BLaER1 treated with 17β-estradiol and CSF1 and Interleukin-3, amounts not matched to agents 10 nM and 100 nM (cell line): ENCODE measurements around the gene CALCOCO1.
"Not testable (repeated sequence)": the region's sequence is repeated elsewhere in the genome, so short reads cannot be mapped to it uniquely, and the experiment has no call there.

Experiments
- H3K27ac ChIP-seq, 11 experiments: shearing (Covaris generic); formaldehyde crosslinking; 2 replicates each; pipeline ENCODE4 v1.8.1; 2022
- H3K27me3 ChIP-seq, 11 experiments: shearing (Covaris generic); formaldehyde crosslinking; 2 replicates each; pipeline ENCODE4 v1.8.1; 2022
- H3K36me3 ChIP-seq, 11 experiments: shearing (Covaris generic); formaldehyde crosslinking; 2 replicates each; pipeline ENCODE4 v1.8.1; 2022
- H3K4me1 ChIP-seq, 10 experiments: shearing (Covaris generic); formaldehyde crosslinking; 2 replicates each; pipeline ENCODE4 v1.8.1; 2022
- H3K4me2 ChIP-seq, 11 experiments: shearing (Covaris generic); formaldehyde crosslinking; 2 replicates each; pipeline ENCODE4 v1.8.1; 2022
- H3K4me3 ChIP-seq, 10 experiments: shearing (Covaris generic); formaldehyde crosslinking; 2 replicates each; pipeline ENCODE4 v1.8.1; 2022
- H3K9ac ChIP-seq, 11 experiments: shearing (Covaris generic); formaldehyde crosslinking; 2 replicates each; pipeline ENCODE4 v1.8.1; 2022
- H3K9me3 ChIP-seq, 11 experiments: shearing (Covaris generic); formaldehyde crosslinking; replicated peaks in 1 of 11; 2 replicates each; pipeline ENCODE4 v1.8.1; 2022
- H4K20me1 ChIP-seq, 11 experiments: shearing (Covaris generic); formaldehyde crosslinking; 2 replicates each; pipeline ENCODE4 v1.8.1; 2022
- Cebpa-rat ChIP-seq, 11 experiments: shearing (Covaris generic); IDR thresholded peaks; 2 replicates each; pipeline ENCODE4 v1.8.1; 2022

CALCOCO1 gene

DNA sequence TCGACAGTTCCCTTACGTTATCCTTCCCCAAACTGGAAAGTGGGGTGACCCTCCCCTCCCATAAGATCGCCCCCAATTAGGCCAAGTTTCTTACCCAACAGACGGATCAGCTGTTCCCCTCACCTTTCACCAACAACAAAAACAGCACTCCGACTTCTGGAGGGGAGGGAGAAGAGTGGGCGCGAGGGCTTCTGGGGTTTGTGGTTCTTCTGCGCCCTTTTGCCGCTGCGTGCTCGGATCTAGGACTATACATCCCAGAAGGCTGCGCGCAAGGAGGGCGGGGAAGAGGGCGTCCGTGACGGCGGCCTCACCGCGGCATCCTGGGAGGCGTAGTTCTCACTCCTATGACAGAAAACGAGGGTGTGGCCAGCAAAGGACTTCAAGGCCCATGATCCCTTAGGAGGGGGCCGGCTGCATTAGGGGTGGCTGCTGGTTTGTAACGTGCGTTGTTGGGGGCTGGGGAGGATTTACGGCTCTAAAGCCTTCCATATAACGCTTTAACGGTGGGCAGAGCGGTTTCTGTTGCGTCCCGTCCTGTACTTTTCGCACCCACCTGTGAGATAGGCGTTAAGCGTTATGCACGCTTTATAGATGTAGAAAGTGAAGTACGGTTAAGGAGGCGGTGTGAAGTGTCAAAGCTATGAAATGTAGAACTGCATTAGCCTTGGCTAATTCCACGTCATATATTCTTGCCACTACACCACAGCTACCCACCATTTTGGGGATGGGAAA, at the start of gene CALCOCO1:
CALCOCO1 (minus strand) TSS at position 143 of the 732 bp plus-strand sequence. CDS start 2,210 bp downstream, outside the sequence.
- peaks cover 14 to 24% (median 19%) of the 10 kb centered on the region in 10 experiments for H3K4me1 ChIP-seq
- H3K9me3 ChIP-seq, result no peaks in the 10 kb centered on the region
- TF ChIP-seq Cebpa-rat (IDR thresholded peaks at IDR 0.05), result no peak
- peaks cover 13 to 30% (median 24%) of the 10 kb centered on the region in 11 experiments; a peak in 18 of 22 replicates for H3K36me3 ChIP-seq
- H4K20me1 ChIP-seq, result peaks cover 0 to 19% (median 0%) of the 10 kb centered on the region in 11 experiments; a peak in 2 of 22 replicates
- H3K4me2 ChIP-seq, result peak within 1 kb of the TSS; percentile 84 to 99 (median 95)
- H3K27ac ChIP-seq, result peak within 1 kb of the TSS in 9 of 11 experiments; percentile 52 to 81 (median 61); a peak in 17 of 22 replicates
- H3K9ac ChIP-seq, result peak within 1 kb of the TSS; percentile 67 to 88 (median 79)
- H3K4me3 ChIP-seq, result peak within 1 kb of the TSS; percentile 76 to 96 (median 80)
- no peaks in the 10 kb centered on the region for H3K27me3 ChIP-seq

DNA sequence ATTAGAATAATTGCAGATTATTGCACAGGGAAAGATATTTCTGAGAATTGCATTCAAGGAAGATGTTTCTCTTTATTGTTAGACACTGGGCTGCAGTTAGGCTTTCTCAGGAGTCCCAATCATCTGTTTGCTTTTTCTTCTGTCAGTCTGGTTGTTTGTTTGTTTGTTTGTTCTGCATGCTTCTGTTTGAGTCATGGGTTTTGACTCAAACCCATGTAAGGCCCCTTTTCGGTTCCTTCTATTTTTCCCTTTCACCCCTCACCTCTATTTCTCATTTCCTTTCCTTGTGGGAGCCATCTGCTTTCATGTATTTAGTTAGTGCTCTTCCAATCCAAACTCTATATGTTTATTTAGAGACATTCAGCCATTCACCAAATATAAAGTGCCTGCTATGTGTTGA, 49.6 kb upstream of the CALCOCO1 start:
- Histone ChIP-seq H4K20me1 (no peaks in the 10 kb centered on the region), H3K9ac (no peak overlapping the region), H3K4me3 (no peak overlapping the region), H3K36me3 (no peaks in the 10 kb centered on the region), H3K27me3 (peaks cover 0 to 4% (median 0%) of the 10 kb centered on the region in 11 experiments; a peak in 3 of 22 replicates), H3K4me1 (no peaks in the 10 kb centered on the region), H3K9me3 (no peaks in the 10 kb centered on the region), H3K27ac (no peak overlapping the region), H3K4me2 (no peak overlapping the region)
- no peak for TF ChIP-seq Cebpa-rat (IDR thresholded peaks at IDR 0.05)

DNA sequence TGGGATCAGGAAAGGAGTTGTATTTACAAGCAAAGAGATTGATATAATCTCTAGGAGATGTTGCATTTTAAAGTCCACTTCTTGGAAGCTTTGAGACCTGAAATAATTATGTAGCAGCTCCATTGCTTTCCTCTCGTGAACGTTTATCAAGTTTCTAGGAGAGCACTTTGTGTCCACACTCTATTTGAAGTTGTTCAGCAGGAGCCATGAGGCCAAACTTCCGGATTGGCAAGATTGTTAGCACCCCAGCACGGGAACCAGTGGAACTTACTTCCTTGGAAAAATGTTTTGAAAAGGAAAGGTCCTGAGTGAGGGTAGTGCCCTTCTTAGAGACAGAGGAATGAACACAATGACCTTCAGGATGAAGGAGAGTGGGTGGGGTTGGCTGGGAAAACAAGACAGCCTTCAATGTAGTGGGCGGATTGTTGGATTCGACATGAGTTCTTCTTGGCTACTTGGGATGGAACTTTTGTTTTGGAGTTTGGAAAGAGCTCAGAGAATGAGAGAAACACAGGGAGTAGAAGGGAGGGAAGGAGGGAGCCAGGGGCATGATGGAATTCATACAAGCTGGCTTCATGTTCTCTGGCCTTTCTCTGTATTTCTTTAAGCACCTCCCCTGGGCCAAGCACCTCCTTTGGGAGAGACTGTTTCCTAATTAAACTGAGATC, 48.4 kb upstream of the CALCOCO1 start:
- no peak for TF ChIP-seq Cebpa-rat (IDR thresholded peaks at IDR 0.05)
- Histone ChIP-seq H3K9me3 (no peaks in the 10 kb centered on the region), H3K27ac (no peak overlapping the region), H3K9ac (no peak overlapping the region), H3K36me3 (no peaks in the 10 kb centered on the region), H3K4me2 (no peak overlapping the region), H3K27me3 (peaks cover 0 to 3% (median 0%) of the 10 kb centered on the region in 11 experiments; a peak in 3 of 22 replicates), H4K20me1 (no peaks in the 10 kb centered on the region), H3K4me3 (no peak overlapping the region), H3K4me1 (no peaks in the 10 kb centered on the region)

DNA sequence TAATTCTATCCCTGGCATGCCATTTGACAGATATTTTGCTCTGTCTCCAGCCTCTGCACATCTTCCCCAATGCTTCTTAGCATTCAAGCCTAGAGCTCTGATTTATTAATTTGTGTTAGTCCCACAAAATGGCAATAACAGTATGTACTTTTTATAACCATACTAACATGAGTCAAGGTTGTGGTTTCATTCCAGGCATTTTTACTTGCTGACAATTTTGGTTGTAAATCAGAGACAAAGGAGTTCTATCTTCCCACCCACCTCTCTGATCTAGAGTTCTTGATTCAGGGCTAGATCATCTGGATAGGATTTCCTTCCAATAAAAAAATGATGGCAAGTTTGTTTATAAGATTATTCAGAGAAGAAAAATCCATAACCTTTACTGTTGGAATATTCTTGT, 43.0 kb upstream of the CALCOCO1 start:
- no peaks in the 10 kb centered on the region for H3K9me3 ChIP-seq
- H3K4me2 ChIP-seq, result no peak overlapping the region
- H3K36me3 ChIP-seq, result no peaks in the 10 kb centered on the region
- no peak for TF ChIP-seq Cebpa-rat (IDR thresholded peaks at IDR 0.05)
- no peaks in the 10 kb centered on the region; a peak in 1 of 22 replicates for H4K20me1 ChIP-seq
- H3K4me1 ChIP-seq, result no peaks in the 10 kb centered on the region
- H3K9ac ChIP-seq, result no peak overlapping the region
- no peaks in the 10 kb centered on the region; a peak in 2 of 22 replicates for H3K27me3 ChIP-seq
- no peak overlapping the region for H3K27ac ChIP-seq
- H3K4me3 ChIP-seq, result no peak overlapping the region

- Histone ChIP-seq H3K27me3 (peaks cover 0 to 3% (median 0%) of the 10 kb centered on the region in 11 experiments; a peak in 6 of 22 replicates), H3K4me2 (no peak overlapping the region), H3K4me1 (no peaks in the 10 kb centered on the region), H3K9ac (no peak overlapping the region), H4K20me1 (no peaks in the 10 kb centered on the region; a peak in 1 of 22 replicates), H3K4me3 (no peak overlapping the region), H3K36me3 (no peaks in the 10 kb centered on the region), H3K9me3 (no peaks in the 10 kb centered on the region), H3K27ac (no peak overlapping the region)
- TF ChIP-seq Cebpa-rat (IDR thresholded peaks at IDR 0.05), result no peak
These were observed 41.7 kb upstream of the CALCOCO1 start for GRCh38 chr12:53768976-53769375.

DNA sequence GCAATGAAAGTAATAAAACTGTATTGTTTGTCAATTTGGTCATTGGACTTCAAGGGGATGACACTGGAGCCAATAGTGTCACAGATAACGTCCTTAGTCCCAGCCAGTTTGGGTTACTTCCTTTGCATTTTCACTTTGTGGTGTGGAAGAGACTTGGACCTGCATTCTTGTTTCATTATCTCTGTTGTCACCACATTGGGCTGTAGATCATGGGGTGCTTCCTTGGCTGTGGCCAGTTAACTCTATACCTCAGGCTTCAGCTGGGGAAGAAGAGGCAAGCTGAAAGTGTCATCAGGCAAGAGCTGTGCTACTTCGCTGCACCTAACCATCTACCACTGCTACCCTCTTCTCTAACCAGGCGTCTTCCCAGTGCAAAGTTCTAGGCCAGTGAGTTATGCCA, 39.6 kb upstream of the CALCOCO1 start:
- H3K9ac ChIP-seq, result no peak overlapping the region
- H3K4me2 ChIP-seq, result no peak overlapping the region
- no peaks in the 10 kb centered on the region for H3K4me1 ChIP-seq
- no peaks in the 10 kb centered on the region for H3K36me3 ChIP-seq
- H4K20me1 ChIP-seq, result no peaks in the 10 kb centered on the region; a peak in 1 of 22 replicates
- H3K4me3 ChIP-seq, result no peak overlapping the region
- peaks cover 0 to 3% (median 0%) of the 10 kb centered on the region in 11 experiments; a peak in 6 of 22 replicates for H3K27me3 ChIP-seq
- no peaks in the 10 kb centered on the region for H3K9me3 ChIP-seq
- H3K27ac ChIP-seq, result no peak overlapping the region
- TF ChIP-seq Cebpa-rat (IDR thresholded peaks at IDR 0.05), result no peak

GRCh38 chr12:53765891-53766290, 38.6 kb upstream of the CALCOCO1 start:
- H3K4me2 ChIP-seq, result no peak overlapping the region
- no peaks in the 10 kb centered on the region for H3K9me3 ChIP-seq
- no peak overlapping the region for H3K4me3 ChIP-seq
- no peak overlapping the region for H3K9ac ChIP-seq
- no peaks in the 10 kb centered on the region; a peak in 1 of 22 replicates for H4K20me1 ChIP-seq
- no peaks in the 10 kb centered on the region for H3K4me1 ChIP-seq
- H3K27ac ChIP-seq, result no peak overlapping the region
- H3K27me3 ChIP-seq, result peaks cover 0 to 11% (median 0%) of the 10 kb centered on the region in 11 experiments; a peak in 7 of 22 replicates
- no peaks in the 10 kb centered on the region for H3K36me3 ChIP-seq
- TF ChIP-seq Cebpa-rat (IDR thresholded peaks at IDR 0.05), result no peak

GRCh38 chr12:53764615-53765014, 37.4 kb upstream of the CALCOCO1 start:
- H4K20me1 ChIP-seq, result no peaks in the 10 kb centered on the region; a peak in 1 of 22 replicates
- peaks cover under 1 to 13% (median 7%) of the 10 kb centered on the region in 11 experiments; a peak in 15 of 22 replicates for H3K27me3 ChIP-seq
- no peak overlapping the region for H3K4me3 ChIP-seq
- no peak overlapping the region for H3K4me2 ChIP-seq
- H3K4me1 ChIP-seq, result no peaks in the 10 kb centered on the region
- no peak overlapping the region for H3K27ac ChIP-seq
- H3K9me3 ChIP-seq, result no peaks in the 10 kb centered on the region
- no peak overlapping the region for H3K9ac ChIP-seq
- H3K36me3 ChIP-seq, result no peaks in the 10 kb centered on the region
- no peak for TF ChIP-seq Cebpa-rat (IDR thresholded peaks at IDR 0.05)

DNA sequence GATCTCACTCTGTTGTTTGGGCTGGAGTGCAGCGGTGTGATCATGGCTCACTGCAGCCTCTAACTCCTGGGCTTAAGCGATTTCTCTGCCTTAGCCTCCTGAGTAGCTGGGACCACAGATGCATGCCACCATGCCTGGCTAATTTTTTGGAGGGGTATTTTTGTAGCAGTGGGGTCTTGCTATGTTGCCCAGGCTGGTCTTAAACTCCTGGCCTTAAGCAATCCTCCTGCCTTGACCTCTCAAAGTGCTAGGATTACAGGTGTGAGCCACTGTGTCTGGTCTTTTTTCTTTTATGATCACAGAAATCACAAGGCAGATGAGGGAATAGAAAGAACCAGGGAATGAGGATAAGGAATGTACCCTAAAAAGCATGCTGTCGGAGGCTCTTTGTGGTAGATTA, 35.5 kb upstream of the CALCOCO1 start:
- H3K36me3 ChIP-seq, H3K4me3 ChIP-seq, H3K9me3 ChIP-seq, H3K27ac ChIP-seq, H4K20me1 ChIP-seq, H3K4me2 ChIP-seq, H3K4me1 ChIP-seq, H3K9ac ChIP-seq: not testable (repeated sequence)
- H3K27me3 ChIP-seq, result peaks cover 17 to 31% (median 25%) of the 10 kb centered on the region in 11 experiments
